HG02981 (cell line): ENCODE measurements around the gene PAX5.

ENCODE experiments used
- ATAC-seq: cut with Tn5 transposase; IDR thresholded peaks from one replicate; pipeline ENCODE4 v1.9.1; 2021; ENCODE audit warnings: mild to moderate bottlenecking, moderate library complexity; ENCODE audit not compliant: unreplicated experiment

The PAX5 gene

DNA sequence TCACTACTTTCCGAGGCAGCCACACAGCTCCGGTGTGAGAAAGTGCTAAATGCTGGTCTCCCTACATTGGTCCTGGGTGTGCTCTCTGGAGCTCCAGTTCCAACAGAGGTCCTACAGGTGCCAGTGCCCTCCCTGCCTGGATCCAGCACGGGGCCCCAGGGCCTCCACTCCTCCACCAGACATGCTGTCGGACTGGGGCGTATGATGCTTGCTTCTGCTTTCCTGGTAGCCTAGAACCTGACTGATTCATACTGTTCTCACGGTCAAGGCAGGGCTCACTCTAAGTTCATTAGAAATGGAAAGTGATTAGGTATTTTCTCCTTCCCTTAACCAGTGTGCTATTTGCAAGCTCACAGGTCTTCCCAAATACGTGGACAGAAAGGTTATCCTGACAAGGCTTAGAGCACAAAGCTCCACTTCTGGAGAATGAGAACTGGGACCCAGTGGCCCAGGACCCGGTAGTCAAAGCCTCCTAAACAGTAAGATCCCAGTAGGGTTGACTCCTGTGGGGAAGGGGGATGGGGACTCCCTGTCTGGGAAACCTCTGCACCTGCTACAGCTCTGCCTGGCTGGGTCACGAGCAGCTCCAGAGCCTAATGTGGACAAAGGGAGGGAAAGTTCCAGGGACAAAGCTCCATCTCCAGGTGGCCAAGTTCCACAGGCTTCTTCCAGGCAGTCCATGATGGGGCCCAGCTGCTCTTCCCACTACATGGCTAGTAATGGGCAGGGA, 98.1 kb downstream of the PAX5 start:
- peak; percentile 79 for ATAC-seq

DNA sequence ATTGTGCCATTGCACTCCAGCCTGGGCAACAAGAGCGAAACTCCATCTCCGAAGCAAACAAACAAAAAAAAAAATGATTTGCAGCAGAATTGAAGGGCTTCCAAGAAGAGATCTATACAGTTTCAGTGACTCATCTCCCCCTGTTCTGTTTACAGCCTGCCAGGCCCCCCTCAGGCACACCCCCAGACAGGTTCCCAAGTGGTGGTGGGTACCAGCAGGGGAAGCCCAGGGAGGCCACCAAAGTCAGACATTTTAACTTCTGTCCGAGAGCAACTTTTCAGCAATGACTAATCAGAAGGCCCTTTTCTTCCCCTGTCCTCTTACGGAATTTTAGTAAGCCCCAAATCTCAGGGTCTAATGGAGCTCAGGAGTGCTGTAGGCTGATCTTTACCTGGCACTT, 98.7 kb downstream of the PAX5 start:
- peak; percentile 32 for ATAC-seq

DNA sequence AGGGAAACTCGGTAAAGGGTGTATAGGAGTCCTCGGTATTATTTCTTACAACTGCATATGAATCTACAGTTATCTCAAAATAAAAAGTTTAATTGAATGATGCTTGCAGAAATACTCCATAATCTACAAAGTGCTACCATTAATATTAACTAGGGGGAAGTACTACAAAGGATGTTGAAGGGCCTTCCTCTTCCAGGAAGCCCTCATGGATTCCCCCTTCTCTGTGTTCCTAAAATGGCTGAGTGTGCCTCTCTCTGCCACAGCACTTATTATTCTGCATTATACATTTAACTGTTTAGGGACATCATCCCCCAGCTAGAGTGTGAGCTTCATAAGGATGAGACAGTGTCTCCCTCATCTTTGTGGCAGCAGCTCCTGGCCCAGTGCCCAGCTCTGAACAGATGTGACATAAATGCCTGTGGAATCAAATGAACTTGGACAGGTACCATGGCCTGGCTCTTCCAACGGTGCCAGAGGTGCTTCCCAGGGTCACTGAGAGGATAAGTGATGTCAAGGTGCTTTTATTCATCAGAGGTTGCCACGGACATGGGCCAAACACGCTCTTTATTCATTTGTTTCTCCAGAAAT, 99.5 kb downstream of the PAX5 start:
- no peak for ATAC-seq

DNA sequence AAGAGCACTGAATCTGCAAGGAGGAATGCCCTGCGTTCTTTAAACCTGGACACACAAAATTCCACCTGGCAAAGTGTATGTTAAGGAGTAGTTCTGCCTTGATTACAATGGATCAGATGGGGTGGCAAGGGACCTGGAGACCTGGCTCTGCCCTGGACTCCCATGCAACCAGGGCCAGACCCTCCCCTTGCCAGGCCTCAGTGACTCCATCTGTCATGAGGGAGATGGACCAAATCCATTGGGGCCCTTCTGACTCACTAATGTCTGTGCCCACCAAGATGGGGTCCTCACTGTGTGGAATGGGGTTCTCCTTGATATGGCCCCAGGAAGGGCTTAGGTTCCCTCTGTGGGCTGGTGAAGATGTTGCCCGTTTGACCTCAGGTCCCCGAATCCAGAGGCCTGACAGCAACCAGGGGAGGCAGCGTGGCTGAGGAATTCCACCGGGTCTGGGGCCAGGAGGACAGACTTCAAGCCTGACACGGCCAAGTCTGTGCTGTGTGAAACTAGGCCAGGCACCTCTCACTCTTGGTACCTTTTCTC, 100.3 kb downstream of the PAX5 start:
- no peak for ATAC-seq

DNA sequence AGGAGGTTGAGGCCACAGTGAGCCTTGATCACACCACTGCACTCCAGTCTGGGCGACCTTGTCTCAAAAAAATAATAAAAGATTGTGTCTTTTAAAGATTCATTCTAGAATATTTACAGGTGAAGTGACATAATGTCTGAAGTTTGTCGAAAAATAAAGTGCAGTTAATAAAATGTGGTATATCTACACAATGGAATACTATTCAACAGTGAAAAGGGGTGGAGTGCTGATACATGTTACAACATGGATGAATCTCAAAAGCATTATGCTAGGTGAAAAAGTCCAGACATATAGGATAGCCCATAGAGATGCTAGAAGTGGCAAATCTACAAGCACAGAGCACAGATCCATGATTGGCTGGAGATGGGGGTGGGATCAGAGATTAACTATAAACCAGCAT, 101.9 kb downstream of the PAX5 start:
- no peak for ATAC-seq

DNA sequence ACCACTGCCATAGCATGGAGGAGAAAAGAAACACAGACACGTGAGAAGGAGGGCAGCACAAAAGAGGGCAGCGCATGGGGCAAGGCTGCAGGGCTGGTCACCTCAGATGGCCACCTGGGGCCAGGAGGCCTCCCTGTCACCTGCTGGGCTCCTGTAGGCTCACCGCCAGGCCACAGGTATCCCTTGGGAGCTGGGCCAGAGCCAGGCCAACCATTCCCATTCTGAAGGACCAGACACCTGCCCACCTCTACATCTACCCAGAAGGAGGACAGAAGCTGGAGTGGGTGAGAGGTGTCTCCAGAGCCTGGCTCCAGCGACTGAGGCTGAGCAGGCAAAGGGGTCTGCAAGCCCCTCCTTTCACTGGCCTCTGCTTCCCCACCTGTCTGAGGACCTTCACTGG, 103.1 kb downstream of the PAX5 start:
- ATAC-seq = no peak

DNA sequence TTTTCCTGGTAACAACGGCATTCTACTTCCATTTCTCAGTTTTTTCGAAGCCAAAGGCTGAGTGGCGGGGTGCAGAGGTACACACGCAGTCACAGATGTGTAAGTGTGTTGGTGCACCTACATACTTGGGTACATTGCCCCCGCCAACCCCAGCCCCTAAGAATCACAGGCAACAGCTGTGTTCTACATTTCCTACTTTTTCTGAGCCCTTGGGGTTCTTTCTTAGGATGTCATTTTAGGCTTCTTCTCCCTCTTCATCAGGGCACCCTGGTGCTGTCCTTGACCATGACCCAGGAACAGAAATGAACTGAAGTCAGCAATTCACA, 104.8 kb downstream of the PAX5 start:
- ATAC-seq = no peak

DNA sequence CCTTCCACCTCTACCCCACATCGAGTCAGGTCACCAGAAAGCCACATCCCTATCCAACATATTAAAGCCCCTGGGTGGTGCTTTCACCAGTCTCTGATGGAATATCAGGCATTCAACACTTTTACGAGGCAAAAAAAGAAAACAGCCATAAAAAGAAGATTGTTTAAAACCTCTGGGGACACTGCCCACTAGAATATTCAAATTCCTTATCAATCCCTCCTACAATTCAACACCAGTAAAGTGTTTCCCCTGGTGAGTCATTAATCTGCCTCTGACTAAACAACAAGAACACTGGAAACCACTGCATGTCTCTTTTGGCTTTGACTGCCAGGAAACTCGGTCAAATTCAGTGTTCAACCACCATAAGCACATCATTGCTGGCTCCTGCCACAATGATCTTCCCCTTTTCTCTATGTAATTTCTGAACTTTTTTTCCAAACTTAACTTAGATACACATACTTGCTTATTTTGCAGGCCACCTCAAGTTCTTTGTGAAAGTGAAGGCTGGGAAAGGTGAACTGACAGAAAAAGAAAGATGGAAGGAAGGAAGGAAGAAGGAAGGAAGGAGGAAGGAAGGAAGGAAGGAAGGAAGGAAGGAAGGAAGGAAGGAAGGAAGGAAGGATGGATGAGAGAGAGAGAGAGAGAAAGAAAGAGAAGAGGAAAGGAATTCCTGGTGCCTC, 105.3 kb downstream of the PAX5 start:
- peak; percentile 70 for ATAC-seq

DNA sequence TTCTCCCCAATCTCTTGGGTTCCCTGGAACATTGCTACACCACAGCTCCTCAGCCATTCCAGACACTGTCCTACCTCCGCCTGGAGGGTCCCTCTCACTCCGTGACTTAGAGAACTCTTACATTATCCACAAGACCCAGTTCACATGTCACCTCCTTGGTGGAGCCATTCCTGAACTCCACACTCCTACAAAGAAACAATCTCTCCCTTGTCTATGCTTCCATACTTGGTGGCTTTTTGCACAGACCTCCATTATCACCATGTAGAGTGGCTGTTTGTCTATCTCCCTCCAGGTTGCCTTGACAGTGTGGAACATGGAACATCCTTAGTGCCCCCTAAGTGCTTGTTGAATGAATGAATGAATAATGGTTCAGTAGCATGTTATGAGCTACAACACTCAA, 105.9 kb downstream of the PAX5 start:
- ATAC-seq = no peak

DNA sequence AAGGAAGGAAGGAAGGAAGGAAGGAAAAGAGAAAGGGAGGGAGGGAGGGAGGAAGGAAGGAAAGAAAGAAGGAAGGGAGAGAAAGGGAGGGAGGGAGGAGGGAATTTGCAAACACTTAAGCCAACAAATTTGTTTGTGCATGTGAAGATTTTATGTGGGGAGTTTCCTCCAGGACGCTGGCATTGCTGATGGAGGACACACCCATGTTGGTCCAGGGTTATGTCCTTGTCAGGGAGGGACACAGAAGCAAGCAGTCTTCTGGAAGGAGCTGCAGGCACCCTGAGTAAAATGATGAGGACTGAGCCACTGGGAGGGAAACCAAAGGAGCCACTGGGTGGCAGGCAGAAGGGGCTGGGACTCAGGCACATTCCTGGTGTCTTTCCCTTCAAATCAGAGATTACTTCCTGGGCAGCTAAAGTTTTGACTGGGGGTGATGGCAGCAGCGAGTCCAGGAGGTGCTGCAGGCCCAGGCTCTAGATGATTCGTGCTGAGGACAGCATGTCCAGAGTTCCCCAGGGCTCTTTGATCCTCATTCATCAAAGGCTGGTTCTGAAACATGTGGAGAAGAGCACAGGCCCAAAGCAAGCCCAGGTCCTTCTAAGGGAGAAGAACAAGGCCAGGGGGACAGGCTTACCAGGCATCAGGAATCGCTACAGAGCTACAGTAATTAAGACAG, 109.2 kb downstream of the PAX5 start:
- ATAC-seq = no peak

DNA sequence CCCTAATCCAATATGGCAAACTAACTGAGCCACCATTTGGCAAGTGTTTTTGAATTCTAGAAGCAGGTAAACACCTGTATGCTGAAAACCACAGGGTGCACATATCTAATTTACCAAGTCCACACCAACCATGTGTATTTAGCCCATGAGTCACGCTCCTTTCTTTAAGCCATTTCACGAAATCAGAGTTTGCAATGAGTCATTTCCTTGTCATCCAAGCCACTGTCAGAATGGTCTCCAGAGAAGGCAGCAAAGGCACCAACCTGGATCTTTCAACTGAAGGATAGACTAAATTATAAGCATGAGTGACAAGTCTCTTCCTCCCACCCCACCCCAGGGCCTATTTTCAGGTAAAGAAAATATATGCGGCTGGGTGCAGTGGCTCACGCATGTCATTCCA, 110.0 kb downstream of the PAX5 start:
- ATAC-seq = peak; percentile 51

DNA sequence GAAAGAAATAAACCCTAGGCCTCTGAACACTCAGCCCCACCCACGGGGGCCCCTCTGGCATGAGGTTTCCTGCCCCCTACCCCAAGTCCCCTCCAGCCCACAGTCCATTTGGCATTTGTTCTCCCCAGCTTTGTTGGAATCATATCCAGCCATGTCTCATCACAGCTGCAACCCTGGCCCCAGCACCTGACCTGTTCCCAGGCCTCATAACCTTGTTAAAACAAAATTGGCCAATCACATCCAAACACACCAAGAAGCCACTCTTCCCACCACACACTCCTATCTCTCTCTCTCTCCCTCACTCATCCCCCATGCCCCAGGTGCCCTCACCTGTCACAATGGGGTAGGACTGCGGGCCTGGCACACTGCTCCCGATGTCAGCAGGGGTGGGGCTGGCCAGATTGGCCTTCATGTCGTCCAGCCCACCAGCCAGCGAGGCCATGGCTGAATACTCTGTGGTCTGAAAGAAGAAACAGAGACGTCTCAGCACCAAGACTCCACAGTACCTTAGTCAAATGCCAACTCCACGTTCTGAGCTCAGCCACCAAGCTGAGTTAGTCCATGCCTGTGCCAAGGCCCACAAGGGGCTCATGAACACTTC, 110.9 kb downstream of the PAX5 start:
- ATAC-seq = no peak

DNA sequence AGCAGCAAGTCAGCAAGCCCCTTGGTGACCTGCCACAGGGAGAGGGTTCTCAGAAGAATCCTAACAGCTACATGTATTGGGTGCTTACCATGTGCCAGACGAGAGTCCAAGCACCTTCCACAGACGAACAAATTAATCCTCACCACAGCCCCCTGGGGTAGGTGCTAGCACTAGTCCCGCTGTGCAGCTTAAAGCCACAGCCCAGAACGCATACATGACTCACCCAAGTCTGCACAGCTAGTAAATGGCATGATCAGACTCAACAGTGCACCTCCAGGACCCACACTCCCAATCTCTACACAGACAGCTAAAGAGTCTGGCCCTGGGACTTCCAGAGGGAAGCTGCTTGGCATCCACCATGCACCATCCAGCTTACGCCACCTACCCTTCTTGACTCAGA, 111.5 kb downstream of the PAX5 start:
- no peak for ATAC-seq

DNA sequence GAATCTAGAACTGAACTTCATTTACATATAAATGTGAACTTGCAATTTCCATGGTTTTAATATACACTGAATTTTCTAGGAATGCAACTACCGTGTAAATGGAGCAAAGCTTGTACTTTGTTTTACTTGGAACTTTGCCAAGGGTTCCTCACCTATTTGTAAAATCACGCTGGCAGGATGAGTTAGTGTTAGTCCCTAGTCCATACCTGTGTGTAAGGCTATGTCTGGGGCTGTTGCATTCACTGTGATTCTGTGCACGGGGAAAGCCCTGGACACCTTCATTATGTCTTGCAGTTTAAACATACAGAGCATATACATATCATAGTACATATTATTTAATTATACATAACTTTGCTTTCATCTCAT, 119.9 kb downstream of the PAX5 start:
- ATAC-seq = no peak

DNA sequence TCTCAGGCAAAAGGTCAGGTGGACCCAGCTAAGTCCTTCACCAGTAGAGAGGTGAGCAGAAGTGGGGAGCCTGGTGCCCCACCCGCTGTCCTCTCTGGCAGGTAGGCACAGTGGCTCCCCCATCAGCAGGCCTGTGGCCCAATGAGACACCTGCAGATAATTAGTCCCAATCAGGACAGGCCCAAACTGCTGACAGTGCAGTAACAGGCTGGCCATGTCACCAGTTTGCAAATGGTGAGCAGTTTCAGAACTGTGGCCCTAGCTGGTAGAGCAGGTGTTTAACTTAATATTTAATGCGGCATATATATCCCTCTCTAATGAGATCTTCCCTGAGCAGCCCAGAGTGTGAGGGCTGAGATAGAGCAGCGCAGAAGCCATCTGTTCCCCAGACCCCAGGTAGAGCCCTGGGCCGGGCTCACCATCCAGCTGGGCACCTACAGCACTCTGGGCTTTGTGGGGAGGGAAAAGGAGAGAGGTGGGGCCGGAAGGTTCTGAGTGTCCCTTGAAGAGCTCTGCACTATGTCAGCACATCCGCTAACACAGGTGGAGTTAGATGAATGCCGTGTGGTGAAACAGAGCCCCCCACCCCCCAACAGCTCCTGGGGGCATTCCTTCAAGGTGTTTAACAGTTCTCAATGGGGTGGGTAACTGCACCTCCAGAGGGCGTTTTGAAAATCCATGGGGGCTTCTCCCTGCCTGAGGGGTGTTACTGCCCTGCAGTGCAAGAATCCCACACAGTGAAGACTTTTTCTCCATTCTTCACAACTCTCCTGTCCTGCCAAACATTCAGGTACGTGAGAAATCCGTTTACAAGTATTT, 120.5 kb downstream of the PAX5 start:
- ATAC-seq = no peak

DNA sequence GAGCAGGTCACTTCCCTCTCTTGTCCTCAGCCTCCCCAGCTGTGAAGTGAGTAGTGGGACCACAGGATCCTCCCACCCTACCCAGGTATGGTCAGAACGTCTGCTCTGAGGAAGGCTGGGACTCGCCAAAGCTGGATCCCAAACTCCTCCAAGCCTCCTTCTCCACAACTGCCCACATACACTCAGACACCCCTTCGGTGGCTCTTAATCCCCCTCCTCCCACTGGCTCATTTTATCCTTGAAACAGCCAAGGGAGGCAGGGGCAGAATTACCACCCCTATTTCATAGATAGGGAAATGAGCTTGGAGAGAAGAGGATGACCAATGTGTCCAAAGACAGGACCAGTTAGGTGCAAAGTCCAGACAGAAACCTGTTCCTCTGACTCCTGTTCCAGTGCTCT, 121.4 kb downstream of the PAX5 start:
- no peak for ATAC-seq

DNA sequence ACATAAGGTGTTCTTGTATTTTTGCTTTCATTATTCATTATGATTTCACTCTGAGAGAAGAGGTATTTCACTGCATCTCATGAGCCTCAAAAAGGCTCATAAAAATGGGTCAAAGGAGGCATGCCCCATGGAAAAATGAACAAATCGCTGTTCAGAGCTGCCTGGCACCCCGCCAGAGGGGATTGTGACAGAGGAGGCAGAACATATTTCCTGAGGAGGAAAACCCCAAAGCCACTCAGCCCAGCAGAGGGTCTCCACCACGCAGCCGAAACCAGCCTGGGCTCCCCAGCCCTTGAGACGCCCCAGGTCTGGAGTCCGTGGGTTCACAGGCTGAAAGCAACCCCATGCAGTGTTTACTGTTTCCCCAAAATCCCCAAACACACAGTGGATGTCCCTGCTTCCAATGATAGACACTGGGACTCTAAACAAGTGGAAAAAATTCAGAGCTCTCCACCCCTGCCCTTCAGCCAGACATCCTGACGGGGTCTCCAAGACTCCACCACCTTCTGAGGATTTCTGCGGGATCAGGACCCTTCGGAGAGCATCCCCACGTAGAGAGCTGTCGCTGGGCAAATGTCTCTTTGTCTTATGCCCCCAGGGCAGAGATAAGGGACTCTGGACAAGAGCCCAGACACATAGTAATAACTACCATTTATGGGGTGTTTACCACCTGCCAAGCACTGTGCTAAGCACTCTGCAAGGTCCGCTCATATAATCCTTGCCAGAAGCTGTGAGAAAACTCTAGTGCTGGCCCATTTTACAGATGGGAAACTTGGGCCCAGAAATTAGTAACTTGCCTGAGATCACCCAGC, 122.3 kb downstream of the PAX5 start:
- ATAC-seq = no peak

DNA sequence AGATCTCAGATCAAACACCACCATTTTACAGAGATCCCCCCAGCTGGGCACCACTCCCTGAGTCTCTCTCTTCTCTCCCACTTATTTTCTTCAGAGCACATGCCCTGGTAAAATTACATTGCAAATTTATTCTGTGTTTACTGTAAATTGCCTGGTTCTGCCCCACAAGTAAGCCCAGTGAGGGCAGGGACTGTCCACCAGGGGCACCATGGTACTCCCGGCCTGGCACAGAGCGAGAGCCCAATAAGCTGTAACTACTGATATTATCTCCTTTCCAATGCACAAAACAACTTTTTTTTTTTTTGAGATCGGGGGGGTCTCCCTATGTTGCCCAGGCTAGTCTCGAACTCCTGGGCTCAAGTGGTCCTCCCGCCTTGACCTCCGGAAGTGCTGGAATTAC, 123.0 kb downstream of the PAX5 start:
- no peak for ATAC-seq

DNA sequence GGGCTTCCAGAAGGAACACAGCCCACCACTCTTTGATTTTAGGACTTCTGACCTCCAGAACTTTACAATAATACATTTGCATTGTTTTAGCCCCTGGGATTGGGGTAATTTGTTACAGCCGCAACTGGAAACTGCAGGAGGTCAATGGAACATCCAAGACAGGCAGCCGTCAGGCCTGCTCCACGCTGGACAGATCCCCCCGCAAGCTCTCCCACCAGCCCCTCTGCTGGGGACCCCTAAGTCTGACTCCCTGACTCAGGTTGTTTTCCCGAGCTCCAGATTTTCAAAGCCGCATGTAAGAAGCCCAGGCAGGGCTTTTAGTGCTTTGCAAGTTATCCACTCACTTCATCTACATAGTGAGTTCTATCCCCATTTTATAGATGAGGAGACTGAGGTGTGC, 127.6 kb downstream of the PAX5 start:
- no peak for ATAC-seq
